Muscle of arm (tissue), 12 donors: ENCODE data around the gene LRRC45. TPM values are rescaled to one million over a fixed set of nuclear protein-coding genes. Genes with fewer than 3 reads are reported as not detected.

Experiments
- polyA plus RNA-seq, 12 donors: library from polyadenylated mRNA; unstranded; fragments of 120-200 nt; gene quantifications; one replicate each; pipeline ENCODE4 v1.2.1, GENCODE V29; 2013; ENCODE audit not compliant: insufficient read length in 12 of 12

LRRC45 gene
- polyA plus RNA-seq, 12 donors: 6.3 to 31.7 (median 8.0) TPM; not detected in 1

Other genes with a start within 250 kb of the LRRC45 start
- gene GCGR, start 219.2 kb upstream of the LRRC45 start, polyA plus RNA-seq: under 1 TPM in 4 of 12 donors, not detected in 8; 0.18 to 0.33 (median 0.22) TPM
- gene MCRIP1, start 190.0 kb upstream of the LRRC45 start, polyA plus RNA-seq: 100 to 1,000 TPM in 3 of 12 donors, 10 to 100 TPM in 8, not detected in 1; 73.5 to 264 (median 95.5) TPM
- gene PPP1R27, start 188.3 kb upstream of the LRRC45 start, polyA plus RNA-seq: 10 to 100 TPM in 11 of 12 donors, not detected in 1; 10.9 to 61.9 (median 26.1) TPM
- gene P4HB, start 162.8 kb upstream of the LRRC45 start, polyA plus RNA-seq: 100 to 1,000 TPM in 11 of 12 donors, not detected in 1; 346 to 655 (median 404) TPM
- gene ARHGDIA, start 152.0 kb upstream of the LRRC45 start, polyA plus RNA-seq: 100 to 1,000 TPM in 11 of 12 donors, not detected in 1; 114 to 310 (median 158) TPM
- gene ALYREF, start 131.7 kb upstream of the LRRC45 start, polyA plus RNA-seq: 100 to 1,000 TPM in 1 of 12 donors, 10 to 100 TPM in 11; 45.6 to 887 (median 57.3) TPM
- 100 to 1,000 TPM in 2 of 12 donors, 10 to 100 TPM in 9, not detected in 1; 52.4 to 123 (median 89.3) TPM for gene ANAPC11, start 131.6 kb upstream of the LRRC45 start, polyA plus RNA-seq
- gene NPB, start 121.1 kb upstream of the LRRC45 start, polyA plus RNA-seq: under 1 TPM in 10 of 12 donors, not detected in 2; 0.14 to 0.81 (median 0.49) TPM
- gene PCYT2, start 111.9 kb upstream of the LRRC45 start, polyA plus RNA-seq: 10 to 100 TPM in 6 of 12 donors, 1 to 10 TPM in 5, not detected in 1; 8.1 to 17.0 (median 10.0) TPM
- 10 to 100 TPM in 2 of 12 donors, 1 to 10 TPM in 9, not detected in 1; 4.1 to 15.8 (median 6.4) TPM for gene SIRT7, start 105.1 kb upstream of the LRRC45 start, polyA plus RNA-seq
- gene MAFG, start 95.6 kb upstream of the LRRC45 start, polyA plus RNA-seq: 10 to 100 TPM in 11 of 12 donors, not detected in 1; 11.0 to 17.4 (median 13.7) TPM
- 100 to 1,000 TPM in 1 of 12 donors, 10 to 100 TPM in 10, not detected in 1; 46.4 to 100 (median 58.3) TPM for gene PYCR1, start 86.0 kb upstream of the LRRC45 start, polyA plus RNA-seq
- gene MYADML2, start 76.1 kb upstream of the LRRC45 start, polyA plus RNA-seq: 10 to 100 TPM in 9 of 12 donors, 1 to 10 TPM in 2, not detected in 1; 6.0 to 35.9 (median 18.5) TPM
- 1 to 10 TPM in 10 of 12 donors, not detected in 2; 1.9 to 7.7 (median 3.5) TPM for gene NOTUM, start 62.1 kb upstream of the LRRC45 start, polyA plus RNA-seq
- gene ASPSCR1, start 45.7 kb upstream of the LRRC45 start, polyA plus RNA-seq: 10 to 100 TPM in 11 of 12 donors, not detected in 1; 17.2 to 80.2 (median 21.5) TPM
- gene CENPX, start 427 bp upstream of the LRRC45 start, polyA plus RNA-seq: 10 to 100 TPM in 11 of 12 donors, not detected in 1; 26.1 to 35.6 (median 30.8) TPM
- 10 to 100 TPM in 3 of 12 donors, 1 to 10 TPM in 8, not detected in 1; 4.0 to 28.9 (median 6.4) TPM for gene RAC3, start 8.4 kb downstream of the LRRC45 start, polyA plus RNA-seq
- gene DCXR, start 14.4 kb downstream of the LRRC45 start, polyA plus RNA-seq: 10 to 100 TPM in 11 of 12 donors, not detected in 1; 26.8 to 54.2 (median 34.6) TPM
- gene RFNG, start 28.5 kb downstream of the LRRC45 start, polyA plus RNA-seq: 10 to 100 TPM in 11 of 12 donors, not detected in 1; 22.8 to 56.6 (median 30.1) TPM
- 10 to 100 TPM in 11 of 12 donors, not detected in 1; 55.7 to 91.1 (median 62.2) TPM for gene GPS1, start 28.6 kb downstream of the LRRC45 start, polyA plus RNA-seq
- 10 to 100 TPM in 11 of 12 donors, not detected in 1; 37.9 to 72.2 (median 54.8) TPM for gene DUS1L, start 42.5 kb downstream of the LRRC45 start, polyA plus RNA-seq
- gene FASN, start 74.9 kb downstream of the LRRC45 start, polyA plus RNA-seq: 10 to 100 TPM in 11 of 12 donors, not detected in 1; 15.7 to 62.2 (median 24.1) TPM
- gene CCDC57, start 189.5 kb downstream of the LRRC45 start, polyA plus RNA-seq: 10 to 100 TPM in 11 of 12 donors, not detected in 1; 18.1 to 66.0 (median 22.2) TPM
- 10 to 100 TPM in 11 of 12 donors, not detected in 1; 12.7 to 51.9 (median 28.9) TPM for gene SLC16A3, start 205.7 kb downstream of the LRRC45 start, polyA plus RNA-seq